ENCODE data around the gene DUSP9.
"Not testable (repeated sequence)": the region's sequence is repeated elsewhere in the genome, so short reads cannot be mapped to it uniquely, and the experiment has no call there.

DUSP9 gene

DNA sequence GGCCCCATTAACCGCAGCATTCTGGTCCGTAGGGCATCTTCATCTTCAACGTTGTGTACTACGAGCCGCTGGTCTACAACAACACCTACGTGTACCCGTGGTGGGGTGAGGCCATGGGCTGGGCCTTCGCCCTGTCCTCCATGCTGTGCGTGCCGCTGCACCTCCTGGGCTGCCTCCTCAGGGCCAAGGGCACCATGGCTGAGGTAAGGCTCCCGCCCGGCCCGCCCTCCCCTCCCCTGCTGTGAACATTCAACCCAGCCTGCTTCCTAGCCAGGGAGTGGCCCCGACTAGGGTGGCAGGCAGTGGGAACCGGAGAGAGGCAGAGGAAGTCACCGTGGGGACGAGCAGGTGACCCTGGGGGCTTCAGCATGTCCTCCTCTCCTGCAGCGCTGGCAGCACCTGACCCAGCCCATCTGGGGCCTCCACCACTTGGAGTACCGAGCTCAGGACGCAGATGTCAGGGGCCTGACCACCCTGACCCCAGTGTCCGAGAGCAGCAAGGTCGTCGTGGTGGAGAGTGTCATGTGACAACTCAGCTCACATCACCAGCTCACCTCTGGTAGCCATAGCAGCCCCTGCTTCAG, 47.8 kb downstream of the DUSP9 start:
- no peak for DNase-seq

- DNase-seq: no peak
Measured at GRCh38 chrX:153696100-153696499, 49.1 kb downstream of the DUSP9 start.

GRCh38 chrX:153696538-153696937, 49.5 kb downstream of the DUSP9 start:
- DNase-seq: not testable (repeated sequence)

GRCh38 chrX:153696986-153697722, 50.2 kb downstream of the DUSP9 start:
- DNase-seq: not testable (repeated sequence)

DNA sequence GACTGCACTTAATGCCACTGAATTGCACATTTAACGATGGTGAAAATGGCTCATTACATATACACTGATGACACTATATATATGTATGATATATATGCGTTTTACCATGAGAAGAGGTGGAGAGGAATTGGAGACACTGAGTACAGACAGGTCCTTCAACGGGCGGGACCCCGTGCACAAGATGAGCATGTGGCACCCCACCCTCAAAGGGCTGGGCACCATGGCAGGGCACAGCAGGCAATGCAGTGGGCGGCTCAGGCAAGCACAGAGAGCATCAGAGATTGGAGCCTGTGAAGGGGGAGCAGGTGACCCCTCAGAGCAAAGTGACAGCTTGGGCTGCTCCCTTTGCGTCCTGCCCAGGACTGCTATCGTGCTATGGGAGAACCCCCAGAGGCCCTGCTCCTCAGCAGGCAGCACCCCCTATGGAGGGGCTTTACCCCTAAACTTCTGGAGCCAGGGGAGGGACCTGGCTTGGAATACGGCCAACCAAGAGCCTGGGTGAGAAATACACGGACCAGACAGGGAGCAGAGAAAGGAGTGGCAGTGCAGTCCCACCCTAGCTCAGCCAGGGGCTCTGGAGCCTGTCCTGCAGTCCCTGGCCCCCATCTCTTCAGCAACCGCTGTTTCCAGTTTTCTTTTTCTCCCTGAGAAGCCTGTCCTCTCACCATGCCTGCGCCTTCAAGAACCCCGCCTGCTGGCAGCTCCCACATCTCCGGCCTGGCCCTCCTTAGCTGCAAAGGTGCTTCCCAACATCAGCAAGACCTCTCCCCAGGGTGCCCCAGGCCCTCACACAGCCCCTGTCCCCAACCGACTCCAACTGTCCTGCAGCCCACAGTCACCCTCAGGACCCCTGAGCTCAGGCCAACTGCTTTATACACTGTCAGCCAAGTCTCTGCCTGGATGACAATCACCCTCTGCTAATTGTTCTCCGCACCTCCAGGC, 51.2 kb downstream of the DUSP9 start:
- no peak for DNase-seq

DNA sequence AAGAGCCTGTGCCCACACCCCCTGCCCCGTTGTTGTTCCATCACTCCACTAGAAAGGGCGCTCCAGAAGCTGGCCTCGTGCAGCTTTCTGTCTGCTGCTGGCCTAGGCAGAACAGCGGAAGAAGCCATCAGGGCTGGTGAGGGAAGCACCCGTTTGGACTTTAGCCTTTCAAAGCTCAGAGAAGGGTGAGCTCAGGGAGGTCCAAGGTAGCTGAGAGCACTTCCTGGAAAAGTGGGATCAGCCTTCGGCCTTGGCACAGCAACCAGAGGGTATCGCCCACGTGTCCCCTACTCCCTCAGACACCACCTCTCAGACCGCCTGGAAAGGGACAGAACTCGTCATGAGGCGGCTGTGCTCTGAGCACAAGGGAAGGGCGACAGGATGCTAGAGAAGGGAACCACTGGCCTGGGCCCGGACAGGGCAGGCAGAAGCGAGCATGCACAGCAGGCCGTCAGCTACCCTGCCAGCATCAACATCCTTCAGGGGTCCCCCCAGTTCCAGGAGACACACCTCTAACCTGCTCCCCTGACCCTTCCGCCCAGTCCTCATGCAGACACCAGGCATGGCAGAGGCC, 52.3 kb downstream of the DUSP9 start:
- DNase-seq: not testable (repeated sequence)

GRCh38 chrX:153699784-153700371, 52.9 kb downstream of the DUSP9 start:
- not testable (repeated sequence) for DNase-seq

DNA sequence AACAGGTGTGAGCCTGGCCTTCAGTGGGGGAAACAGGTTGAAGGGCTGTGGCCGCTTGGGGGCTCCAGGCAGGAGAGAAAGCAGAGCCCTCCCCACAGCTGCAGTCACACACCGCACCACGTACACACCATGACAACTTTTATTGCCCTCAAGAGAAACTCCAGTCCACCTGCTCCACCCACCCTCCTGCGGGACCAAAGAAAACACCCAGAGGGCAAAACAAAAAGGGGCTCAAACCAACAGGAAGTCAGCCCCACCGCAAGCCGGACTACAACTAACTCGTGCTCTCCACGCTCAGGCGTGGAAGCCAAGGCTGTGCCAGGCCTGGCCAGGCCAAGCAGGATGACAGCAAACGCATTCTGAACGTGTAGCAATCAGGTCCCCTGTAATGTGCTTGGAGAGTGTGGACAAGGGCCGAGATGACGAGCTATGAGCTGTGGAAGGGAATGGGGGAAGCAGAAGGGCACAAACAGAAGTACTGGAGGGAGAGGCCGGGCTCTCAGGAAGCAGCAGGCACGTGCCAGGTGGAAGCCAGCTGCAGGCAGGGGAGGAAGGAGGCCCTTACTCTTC, 53.5 kb downstream of the DUSP9 start:
- DNase-seq: no peak
